Body of pancreas (tissue), 4 donors: ENCODE measurements around the gene ANKRD28.

Source experiments
- CTCF ChIP-seq, 7 experiments: fragments of 450-650 bp in 4 of 7; fragments of 200-600 bp in 3 of 7; sonication (generic) in 3 of 7; IDR thresholded peaks; one replicate each; pipeline ENCODE4 v1.5.1; 2016 to 2019; ENCODE audit warnings: antibody characterized with exemption in 7 of 7
- POLR2A ChIP-seq, 3 donors: fragments of 450-650 bp; IDR thresholded peaks; one replicate each; pipeline ENCODE4 v1.6.1; 2016; ENCODE audit warnings: antibody characterized with exemption in 3 of 3, mild to moderate bottlenecking in 2 of 3

- TF ChIP-seq CTCF (IDR thresholded peaks at IDR 0.05), result no peak
- no peak for TF ChIP-seq POLR2A (IDR thresholded peaks at IDR 0.05)
Observed at GRCh38 chr3:15805756-15806266, 8.0 kb upstream of the ANKRD28 start.
